Liver (tissue), 9 donors: ENCODE measurements around the gene NT5DC1. TPM values are rescaled to one million over a fixed set of nuclear protein-coding genes. Genes with fewer than 3 reads are reported as not detected.
A peak's percentile ranks its signal among the peaks of the same experiment; 100 is the strongest.

Source experiments
- DNase-seq: peaks from one replicate; pipeline ENCODE4 v3.0.0-alpha.2; 2017; ENCODE audit warnings: low spot score
- H3K27ac ChIP-seq, 2 donors: one replicate each; pipeline ENCODE4 v1.7.0; 2013; ENCODE audit warnings: inconsistent platforms in 2 of 2, low read length in 2 of 2, control low read depth in 1 of 2, low read depth in 1 of 2, mild to moderate bottlenecking in 1 of 2
- H3K27me3 ChIP-seq, 4 donors: one replicate each; pipeline versions ENCODE4 v1.6.1 to v1.7.0; 2013; ENCODE audit warnings: low read length in 3 of 4, inconsistent platforms in 1 of 4, mild to moderate bottlenecking in 1 of 4, moderate library complexity in 1 of 4; ENCODE audit not compliant: control insufficient read depth in 4 of 4, insufficient read depth in 4 of 4
- H3K36me3 ChIP-seq, 4 donors: one replicate each; pipeline versions ENCODE4 v1.6.1 to v1.7.0; 2013; ENCODE audit warnings: low read length in 3 of 4, mild to moderate bottlenecking in 3 of 4, low read depth in 1 of 4, moderate library complexity in 1 of 4; ENCODE audit not compliant: control insufficient read depth in 4 of 4, insufficient read depth in 3 of 4
- H3K4me1 ChIP-seq, 4 donors: one replicate each; pipeline versions ENCODE4 v1.6.1 to v1.7.0; 2013; ENCODE audit warnings: low read length in 3 of 4, mild to moderate bottlenecking in 3 of 4, moderate library complexity in 1 of 4; ENCODE audit not compliant: control insufficient read depth in 4 of 4, insufficient read depth in 4 of 4
- H3K4me3 ChIP-seq, 3 donors: one replicate each; pipeline versions ENCODE4 v1.6.1 to v1.7.0; 2013; ENCODE audit warnings: low read length in 3 of 3, control low read depth in 1 of 3, low read depth in 1 of 3, mild to moderate bottlenecking in 1 of 3
- H3K9ac ChIP-seq, 2 donors: one replicate each; pipeline ENCODE4 v1.7.0; 2013; ENCODE audit warnings: low read length in 2 of 2, mild to moderate bottlenecking in 2 of 2, moderate library complexity in 2 of 2, control low read depth in 1 of 2, low read depth in 1 of 2
- H3K9me3 ChIP-seq, 4 donors: one replicate each; pipeline versions ENCODE4 v1.6.1 to v1.7.0; 2013; ENCODE audit warnings: low read length in 3 of 4; ENCODE audit not compliant: control insufficient read depth in 4 of 4
- EGR1 ChIP-seq, 2 donors: IDR thresholded peaks; 2 replicates each; pipeline ENCODE4 v1.6.1; 2016 to 2018; ENCODE audit warnings: antibody characterized with exemption in 2 of 2, low read depth in 2 of 2
- HNF4A ChIP-seq, 2 donors: conservative IDR thresholded peaks; 2 replicates each; pipeline ENCODE4 v1.6.1; 2016; ENCODE audit warnings: antibody characterized with exemption in 2 of 2, mild to moderate bottlenecking in 2 of 2
- HNF4G ChIP-seq: IDR thresholded peaks from 2 replicates; pipeline ENCODE4 v1.6.1; 2016; ENCODE audit warnings: antibody characterized with exemption
- NR2F2 ChIP-seq: IDR thresholded peaks from 2 replicates; pipeline ENCODE4 v1.6.1; 2016; ENCODE audit warnings: antibody characterized with exemption
- REST ChIP-seq: IDR thresholded peaks from 2 replicates; pipeline ENCODE4 v1.6.1; 2016; ENCODE audit warnings: antibody characterized with exemption, mild to moderate bottlenecking
- RXRA ChIP-seq, 2 donors: IDR thresholded peaks; 2 replicates each; pipeline ENCODE4 v1.6.1; 2017 to 2018; ENCODE audit warnings: antibody characterized with exemption in 2 of 2, mild to moderate bottlenecking in 1 of 2
- SP1 ChIP-seq: IDR thresholded peaks from 2 replicates; pipeline ENCODE4 v1.6.1; 2018; ENCODE audit warnings: antibody characterized with exemption, mild to moderate bottlenecking
- ZBTB33 ChIP-seq: IDR thresholded peaks from 2 replicates; pipeline ENCODE4 v1.6.1; 2016; ENCODE audit warnings: antibody characterized with exemption
- WGBS: extraction: QIAGEN DNeasy Blood & Tissue Kit; methylation state at CpG from one replicate; pipeline ENCODE4 v1.1.7; 2013; 5-methylcytosine and 5-hydroxymethylcytosine counted together
- polyA plus RNA-seq, 2 donors: library from polyadenylated mRNA; stranded (reverse) in 1 of 2; unstranded in 1 of 2; fragments of 200-250 nt in 1 of 2; fragments of >200 nt in 1 of 2; fragmentation: Nextera tagmentation in 1 of 2; extraction: Ambion mirVana in 1 of 2; gene quantifications; one replicate each; pipeline versions ENCODE4 v1.2.1 to v1.2.3, GENCODE V29; 2013 to 2015
- total RNA-seq, 2 donors: library from RNA; depleted of rRNA; stranded (reverse); fragments of >200 nt; gene quantifications; one replicate each; pipeline ENCODE4 v1.2.3, GENCODE V29; 2014
- donor health status: healthy.
- donor health status: healthy.
- donor health status: healthy.
- donor health status: healthy.
- donor health status: healthy.

NT5DC1 gene
- total and polyA plus RNA-seq, 4 donors, result 10.4 to 31.4 (median 23.3) TPM

DNA sequence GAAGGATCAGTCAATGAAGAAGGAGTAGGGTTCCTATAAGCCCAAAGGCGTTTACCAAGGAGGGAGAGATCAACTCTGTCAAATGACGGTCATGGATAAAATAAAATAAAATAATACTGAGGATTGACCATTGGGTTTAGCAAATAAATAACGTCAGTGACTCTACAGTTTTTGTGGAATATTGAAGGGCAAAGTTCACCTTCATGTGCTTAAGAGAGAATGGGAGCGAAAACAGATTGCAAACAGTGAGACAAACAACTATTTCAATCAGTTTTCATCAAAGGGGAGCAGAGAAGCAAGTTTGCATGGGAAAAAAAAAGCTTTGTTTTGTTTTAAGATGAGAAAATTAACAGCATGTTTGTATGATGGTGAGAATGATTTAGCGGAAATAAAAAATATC, 17.6 kb upstream of the NT5DC1 start:
- H3K4me3 ChIP-seq, result no peak overlapping the region
- 56% methylated on average over 5 of the region's 5 CpGs for WGBS

DNA sequence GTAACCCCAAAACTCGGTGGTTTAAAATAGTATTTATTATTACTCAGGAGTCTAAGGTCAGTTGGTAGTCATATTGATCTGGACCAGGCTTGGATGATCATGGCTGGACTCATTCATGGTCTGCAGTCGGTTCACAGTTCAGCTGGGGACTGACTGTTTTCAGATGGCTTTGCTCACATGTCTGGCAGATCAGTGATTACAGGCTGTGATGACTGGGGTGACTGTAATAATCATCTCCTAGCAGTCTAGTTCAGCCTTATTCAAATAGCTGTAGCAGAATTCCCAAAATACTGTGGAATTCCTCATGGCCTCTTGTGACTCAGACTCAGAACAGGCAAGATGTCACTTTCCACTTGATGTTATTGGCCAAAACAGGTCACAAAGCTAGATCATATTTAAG, 16.4 kb upstream of the NT5DC1 start:
- TF ChIP-seq HNF4G, result no peak
- peak in 1 of 2 donors; percentile 22 for TF ChIP-seq RXRA (IDR thresholded peaks at IDR 0.05)
- no peak for TF ChIP-seq NR2F2
- no peak for TF ChIP-seq REST
- peak in 1 of 2 donors; percentile 36 for TF ChIP-seq HNF4A (conservative IDR thresholded peaks at IDR 0.05)
- no peak overlapping the region for H3K4me3 ChIP-seq
- H3K36me3 ChIP-seq, result peaks cover 0 to 1% (median 0%) of the 10 kb centered on the region in 4 donors
- no peaks in the 10 kb centered on the region for H3K9me3 ChIP-seq
- no peaks in the 10 kb centered on the region for H3K27me3 ChIP-seq
- WGBS, result 40% methylated on average over 2 of the region's 2 CpGs
- H3K4me1 ChIP-seq, result peaks cover 0 to 8% (median 3%) of the 10 kb centered on the region in 4 donors
- no peak overlapping the region for H3K9ac ChIP-seq
- no peak overlapping the region for H3K27ac ChIP-seq
- no peak for DNase-seq

More for the DNA sequence above, 17.6 kb upstream of the NT5DC1 start:
- H3K9ac ChIP-seq, result no peak overlapping the region
- no peak overlapping the region for H3K27ac ChIP-seq
- no peaks in the 10 kb centered on the region for H3K36me3 ChIP-seq
- no peaks in the 10 kb centered on the region for H3K27me3 ChIP-seq
- DNase-seq, result no peak
- H3K4me1 ChIP-seq, result peaks cover 0 to 8% (median 3%) of the 10 kb centered on the region in 4 donors
- TF ChIP-seq ZBTB33 (no peak), HNF4A (conservative IDR thresholded peaks at IDR 0.05) (peak; percentile 57 to 60), REST (no peak), EGR1 (IDR thresholded peaks at IDR 0.05; ENCODE audit: low read depth in 2 of 2) (no peak), HNF4G (no peak), RXRA (IDR thresholded peaks at IDR 0.05) (no peak), SP1 (peak; percentile 43)
- no peaks in the 10 kb centered on the region for H3K9me3 ChIP-seq
